ENCODE results near the gene UCK1. TPM values are rescaled to one million over a fixed set of nuclear protein-coding genes. Genes with fewer than 3 reads are reported as not detected.

Gene UCK1
- total RNA-seq, 2 donors from 2014 or later, result 21.2 to 37.8 TPM

DNA sequence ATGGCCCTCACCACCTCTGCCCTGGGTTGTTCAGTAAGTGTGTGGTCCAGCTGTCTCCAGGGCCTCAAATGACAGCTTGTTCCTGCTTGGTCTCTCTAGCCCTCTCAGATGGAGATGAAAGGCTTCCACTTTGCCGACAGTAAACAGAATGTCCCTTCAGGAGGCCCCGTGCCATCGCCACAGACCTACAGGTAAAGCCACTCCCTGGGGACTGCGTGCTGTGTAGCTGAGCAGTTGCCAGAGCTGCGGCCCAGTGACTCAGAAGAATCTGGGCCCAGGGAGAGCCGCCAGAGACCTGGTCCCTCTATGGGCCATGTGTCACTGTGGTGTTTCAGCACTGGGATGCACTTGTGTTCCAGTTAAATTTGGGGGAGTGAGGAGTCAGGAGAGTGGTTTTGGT is 39.0 kb downstream of the UCK1 start:
- Histone ChIP-seq H3K27me3 (no peaks in the 10 kb centered on the region), H3K9me3 (no peaks in the 10 kb centered on the region), H3K27ac (no peak overlapping the region), H3K4me3 (no peak overlapping the region), H3K4me1 (no peaks in the 10 kb centered on the region), H3K36me3 (peaks cover 100% of the 10 kb centered on the region)
- TF ChIP-seq, protein P1, sequence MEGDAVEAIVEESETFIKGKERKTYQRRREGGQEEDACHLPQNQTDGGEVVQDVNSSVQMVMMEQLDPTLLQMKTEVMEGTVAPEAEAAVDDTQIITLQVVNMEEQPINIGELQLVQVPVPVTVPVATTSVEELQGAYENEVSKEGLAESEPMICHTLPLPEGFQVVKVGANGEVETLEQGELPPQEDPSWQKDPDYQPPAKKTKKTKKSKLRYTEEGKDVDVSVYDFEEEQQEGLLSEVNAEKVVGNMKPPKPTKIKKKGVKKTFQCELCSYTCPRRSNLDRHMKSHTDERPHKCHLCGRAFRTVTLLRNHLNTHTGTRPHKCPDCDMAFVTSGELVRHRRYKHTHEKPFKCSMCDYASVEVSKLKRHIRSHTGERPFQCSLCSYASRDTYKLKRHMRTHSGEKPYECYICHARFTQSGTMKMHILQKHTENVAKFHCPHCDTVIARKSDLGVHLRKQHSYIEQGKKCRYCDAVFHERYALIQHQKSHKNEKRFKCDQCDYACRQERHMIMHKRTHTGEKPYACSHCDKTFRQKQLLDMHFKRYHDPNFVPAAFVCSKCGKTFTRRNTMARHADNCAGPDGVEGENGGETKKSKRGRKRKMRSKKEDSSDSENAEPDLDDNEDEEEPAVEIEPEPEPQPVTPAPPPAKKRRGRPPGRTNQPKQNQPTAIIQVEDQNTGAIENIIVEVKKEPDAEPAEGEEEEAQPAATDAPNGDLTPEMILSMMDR (IDR thresholded peaks at IDR 0.05), result no peak
- DNase-seq (ENCODE audit: low spot score), result no peak

DNA sequence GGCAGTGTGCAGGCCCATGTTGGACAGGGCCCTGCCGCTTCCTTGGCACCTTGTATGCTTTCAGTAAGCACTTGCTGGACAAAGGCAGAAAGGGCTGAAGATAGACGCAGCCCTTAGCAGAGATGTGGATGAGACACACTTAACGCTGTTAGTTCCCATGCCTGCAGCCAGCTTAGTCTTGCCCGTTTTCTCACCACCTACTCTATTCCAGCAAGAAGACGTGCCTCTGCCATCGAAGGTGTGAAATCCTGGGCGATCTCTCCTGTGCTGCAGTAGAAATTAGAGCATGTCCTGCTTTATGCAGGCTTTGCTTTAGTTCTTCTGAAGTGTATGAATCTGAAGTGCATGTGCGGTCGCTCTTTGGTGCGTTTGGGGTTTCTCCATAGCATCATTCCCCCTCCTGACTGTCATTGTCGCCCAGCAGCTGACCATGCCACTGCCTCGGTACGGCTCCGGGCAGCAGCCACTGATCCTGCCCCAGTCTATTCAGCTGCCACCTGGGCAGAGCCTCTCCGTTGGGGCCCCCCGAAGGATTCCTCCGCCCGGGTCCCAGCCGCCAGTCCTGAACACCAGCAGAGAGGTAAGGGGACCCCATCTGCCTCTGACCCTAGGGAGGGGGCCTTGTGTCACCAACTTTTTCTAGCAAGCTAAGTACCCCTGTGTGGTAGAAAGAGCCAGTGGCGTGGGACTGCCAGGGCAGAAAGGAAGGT is 39.9 kb downstream of the UCK1 start:
- TF ChIP-seq, protein P1 (IDR thresholded peaks at IDR 0.05), result no peak
- H3K36me3 ChIP-seq, result peaks cover 100% of the 10 kb centered on the region
- H3K4me1 ChIP-seq, result no peaks in the 10 kb centered on the region
- no peaks in the 10 kb centered on the region for H3K9me3 ChIP-seq
- H3K27ac ChIP-seq, result no peak overlapping the region
- DNase-seq (ENCODE audit: low spot score), result no peak
- H3K4me3 ChIP-seq, result no peak overlapping the region
- no peaks in the 10 kb centered on the region for H3K27me3 ChIP-seq

DNA sequence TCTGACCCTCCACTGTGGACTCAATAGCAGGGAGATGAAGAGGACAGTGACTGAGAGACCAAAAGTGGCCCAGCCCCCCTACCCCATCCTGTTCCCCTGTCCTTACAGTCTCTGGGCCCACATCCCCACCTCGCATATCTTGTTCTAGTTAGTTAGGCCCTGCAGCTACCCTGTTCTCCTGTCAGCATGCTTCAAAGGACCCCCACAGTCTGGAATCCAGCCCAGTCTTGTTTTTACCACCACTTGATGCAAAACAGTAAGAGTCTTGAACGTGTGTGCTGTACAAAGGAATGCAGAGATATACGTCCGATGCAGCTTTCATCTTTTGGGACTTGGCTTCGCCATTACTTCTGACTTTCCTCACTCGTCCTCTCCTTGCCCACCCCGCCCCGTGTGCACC is 40.5 kb downstream of the UCK1 start:
- Histone ChIP-seq H3K9me3 (no peaks in the 10 kb centered on the region), H3K27ac (no peak overlapping the region), H3K36me3 (peaks cover 100% of the 10 kb centered on the region), H3K4me1 (peaks cover 0 to under 1% of the 10 kb centered on the region in 2 donors), H3K4me3 (no peak overlapping the region), H3K27me3 (no peaks in the 10 kb centered on the region)
- no peak for DNase-seq (ENCODE audit: low spot score)
- TF ChIP-seq, protein P1 (IDR thresholded peaks at IDR 0.05), result no peak

DNA sequence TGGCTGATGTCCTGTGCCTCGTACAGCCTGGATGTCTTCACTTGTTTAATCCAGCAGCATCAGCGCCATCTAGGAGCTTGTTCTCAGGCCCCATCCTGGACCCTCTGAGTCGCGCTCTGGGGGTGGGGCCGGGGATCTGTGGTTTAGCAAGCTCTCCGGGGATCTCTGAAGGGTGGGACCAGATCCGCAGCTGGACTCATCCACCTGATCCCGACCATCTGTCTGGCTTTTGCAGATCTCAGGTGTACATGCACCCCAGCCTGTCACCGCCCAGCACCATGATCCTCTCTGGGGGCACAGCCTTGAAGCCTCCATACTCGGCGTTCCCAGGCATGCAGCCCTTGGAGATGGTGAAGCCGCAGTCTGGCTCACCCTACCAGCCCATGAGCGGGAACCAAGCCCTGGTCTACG is 43.4 kb downstream of the UCK1 start:
- no peaks in the 10 kb centered on the region for H3K9me3 ChIP-seq

DNA sequence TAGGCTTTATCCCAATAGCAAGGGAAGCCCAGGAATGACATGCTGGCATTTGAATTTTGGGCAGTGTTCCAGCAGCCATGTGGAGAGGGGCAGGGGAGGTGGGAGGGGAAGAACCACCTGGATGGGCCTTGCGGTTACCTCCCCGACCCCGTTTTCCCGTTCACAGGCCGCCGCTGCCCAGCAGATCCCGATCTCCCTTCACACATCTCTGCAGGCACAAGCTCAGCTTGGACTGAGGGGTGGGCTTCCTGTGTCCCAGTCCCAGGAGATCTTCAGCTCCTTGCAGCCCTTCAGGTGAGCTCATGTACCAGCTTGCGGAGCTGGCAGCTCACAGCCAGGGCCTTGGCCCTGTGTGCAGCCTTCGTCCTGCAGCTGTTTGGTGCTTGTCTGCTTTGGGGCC is 44.1 kb downstream of the UCK1 start:
- Histone ChIP-seq H3K9me3 (no peaks in the 10 kb centered on the region), H3K4me3 (no peak overlapping the region), H3K27ac (no peak overlapping the region), H3K36me3 (peaks cover 100% of the 10 kb centered on the region), H3K27me3 (no peaks in the 10 kb centered on the region), H3K4me1 (peaks cover 0 to 31% of the 10 kb centered on the region in 2 donors)
- TF ChIP-seq, protein P1 (IDR thresholded peaks at IDR 0.05), result no peak
- no peak for DNase-seq (ENCODE audit: low spot score)

More for the DNA sequence above, 43.4 kb downstream of the UCK1 start:
- Histone ChIP-seq H3K27me3 (no peaks in the 10 kb centered on the region), H3K27ac (no peak overlapping the region), H3K36me3 (peaks cover 100% of the 10 kb centered on the region), H3K4me3 (no peak overlapping the region), H3K4me1 (peaks cover 0 to 24% of the 10 kb centered on the region in 2 donors)
- TF ChIP-seq, protein P1 (IDR thresholded peaks at IDR 0.05), result no peak
- DNase-seq (ENCODE audit: low spot score), result no peak

Data from right atrium auricular region (tissue), 2 donors.